H9 (cell line): ENCODE measurements around the gene EFCAB6. TPM values are rescaled to one million over a fixed set of nuclear protein-coding genes. Genes with fewer than 3 reads are reported as not detected.

Source experiments
- DNase-seq: peaks from one replicate; pipeline ENCODE4 v3.0.0-alpha.2; 2017
- H2AFZ ChIP-seq: one replicate; pipeline ENCODE4 v1.6.1; 2013; ENCODE audit warnings: mild to moderate bottlenecking, low read length, control low read depth, moderate library complexity
- H2AK5ac ChIP-seq: 2 replicates; pipeline ENCODE4 v1.6.1; 2013; ENCODE audit warnings: low read length, control low read depth, mixed read lengths; ENCODE audit not compliant: insufficient read length
- H2BK120ac ChIP-seq: one replicate; pipeline ENCODE4 v1.6.1; 2013; ENCODE audit warnings: low read depth, mild to moderate bottlenecking, low read length, control low read depth, inconsistent platforms; ENCODE audit not compliant: poor library complexity, severe bottlenecking
- H2BK12ac ChIP-seq: 2 replicates; pipeline ENCODE4 v1.6.1; 2013; ENCODE audit warnings: low read length, control low read depth, mixed read lengths, low read depth; ENCODE audit not compliant: insufficient read length
- H2BK15ac ChIP-seq: 2 replicates; pipeline ENCODE4 v1.6.1; 2013; ENCODE audit warnings: low read depth, low read length, control low read depth
- H2BK20ac ChIP-seq: one replicate; pipeline ENCODE4 v1.6.1; 2013; ENCODE audit warnings: low read depth, mild to moderate bottlenecking, low read length, control low read depth, inconsistent platforms; ENCODE audit not compliant: poor library complexity, severe bottlenecking
- H2BK5ac ChIP-seq: 2 replicates; pipeline ENCODE4 v1.6.1; 2013; ENCODE audit warnings: low read length, control low read depth, mixed read lengths; ENCODE audit not compliant: insufficient read length
- H3K14ac ChIP-seq: 2 replicates; pipeline ENCODE4 v1.6.1; 2013; ENCODE audit warnings: low read length, control low read depth; ENCODE audit not compliant: insufficient read depth
- H3K18ac ChIP-seq: 2 replicates; pipeline ENCODE4 v1.6.1; 2013; ENCODE audit warnings: low read depth, mild to moderate bottlenecking, mixed read lengths, low read length, control low read depth; ENCODE audit not compliant: insufficient read length
- H3K23ac ChIP-seq: 2 replicates; pipeline ENCODE4 v1.6.1; 2013; ENCODE audit warnings: low read length, control low read depth, mixed read lengths, low read depth; ENCODE audit not compliant: insufficient read length
- H3K23me2 ChIP-seq: 2 replicates; pipeline ENCODE4 v1.6.1; 2013; ENCODE audit warnings: low read depth, mild to moderate bottlenecking, mixed read lengths, low read length, control low read depth; ENCODE audit not compliant: insufficient read length, poor library complexity, severe bottlenecking
- H3K27ac ChIP-seq: 2 replicates; pipeline ENCODE4 v1.5.1; 2013; ENCODE audit warnings: low read length, control low read depth, mixed read lengths, low read depth; ENCODE audit not compliant: insufficient read length
- H3K27me3 ChIP-seq: 2 replicates; pipeline ENCODE4 v1.6.1; 2013; ENCODE audit warnings: low read length, control low read depth, inconsistent platforms; ENCODE audit not compliant: insufficient read depth
- H3K4ac ChIP-seq: 2 replicates; pipeline ENCODE4 v1.6.1; 2013; ENCODE audit warnings: low read depth, mild to moderate bottlenecking, control low read depth, inconsistent platforms, low read length, moderate library complexity
- H3K4me1 ChIP-seq: 2 replicates; pipeline ENCODE4 v1.6.1; 2013; ENCODE audit warnings: low read length, control low read depth, inconsistent platforms; ENCODE audit not compliant: insufficient read depth
- H3K4me2 ChIP-seq: 2 replicates; pipeline ENCODE4 v1.6.1; 2013; ENCODE audit warnings: low read length, control low read depth, mixed read lengths; ENCODE audit not compliant: insufficient read length, insufficient read depth
- H3K56ac ChIP-seq: 2 replicates; pipeline ENCODE4 v1.6.1; 2013; ENCODE audit warnings: low read depth, mild to moderate bottlenecking, mixed read lengths, low read length, control low read depth; ENCODE audit not compliant: insufficient read length
- H3K79me1 ChIP-seq: 2 replicates; pipeline ENCODE4 v1.6.1; 2013; ENCODE audit warnings: low read depth, mild to moderate bottlenecking, moderate library complexity, low read length, control low read depth, inconsistent platforms; ENCODE audit not compliant: insufficient read depth, poor library complexity, severe bottlenecking
- H3K79me2 ChIP-seq: 2 replicates; pipeline ENCODE4 v1.6.1; 2013; ENCODE audit warnings: low read length, control low read depth, inconsistent platforms; ENCODE audit not compliant: insufficient read depth
- H3K9ac ChIP-seq: 2 replicates; pipeline ENCODE4 v1.6.1; 2013; ENCODE audit warnings: low read length, control low read depth, mixed read lengths; ENCODE audit not compliant: insufficient read length; ENCODE audit errors: extremely low read depth
- H3K9me3 ChIP-seq: one replicate; pipeline ENCODE4 v1.6.1; 2013; ENCODE audit warnings: low read depth, low read length, inconsistent platforms; ENCODE audit not compliant: control insufficient read depth
- H3T11ph ChIP-seq: one replicate; pipeline ENCODE4 v1.6.1; 2013; ENCODE audit warnings: mild to moderate bottlenecking, low read length, control low read depth, inconsistent platforms
- H4K20me1 ChIP-seq: one replicate; pipeline ENCODE4 v1.6.1; 2013; ENCODE audit not compliant: control insufficient read depth, insufficient read length, insufficient read depth
- H4K5ac ChIP-seq: 2 replicates; pipeline ENCODE4 v1.6.1; 2013; ENCODE audit warnings: low read depth, mild to moderate bottlenecking, mixed read lengths, low read length, control low read depth; ENCODE audit not compliant: insufficient read length
- H4K8ac ChIP-seq: replicated peaks from 2 replicates; pipeline ENCODE4 v1.6.1; 2013; ENCODE audit warnings: low read length, control low read depth, mixed read lengths, low read depth; ENCODE audit not compliant: insufficient read length
- H4K91ac ChIP-seq: 2 replicates; pipeline ENCODE4 v1.6.1; 2013; ENCODE audit warnings: low read depth, mild to moderate bottlenecking, moderate library complexity, mixed read lengths, low read length, control low read depth; ENCODE audit not compliant: insufficient read length
- H3K27ac Mint-ChIP-seq, 3 experiments: 2 replicates in 2 of 3; 3 replicates in 1 of 3; pipeline ENCODE4 v1.8.0; 2020 to 2021; ENCODE audit warnings: mixed read lengths in 3 of 3, mild to moderate bottlenecking in 1 of 3, moderate library complexity in 1 of 3
- H3K27me3 Mint-ChIP-seq: 2 replicates; pipeline ENCODE4 v1.8.0; 2021; ENCODE audit warnings: low read depth, mild to moderate bottlenecking, moderate library complexity, mixed read lengths
- H3K36me3 Mint-ChIP-seq, 3 experiments: 2 replicates in 2 of 3; 3 replicates in 1 of 3; pipeline ENCODE4 v1.8.0; 2020 to 2021; ENCODE audit warnings: low read depth in 3 of 3, mixed read lengths in 3 of 3; ENCODE audit not compliant: insufficient read depth in 1 of 3
- H3K4me1 Mint-ChIP-seq, 2 experiments: 2 replicates each; pipeline ENCODE4 v1.8.0; 2020; ENCODE audit warnings: mixed read lengths in 2 of 2
- H3K4me3 Mint-ChIP-seq, 2 experiments: 2 replicates in 1 of 2; 3 replicates in 1 of 2; pipeline ENCODE4 v1.8.0; 2020 to 2021; ENCODE audit warnings: mild to moderate bottlenecking in 2 of 2, mixed read lengths in 2 of 2, moderate library complexity in 1 of 2
- H3K9me3 Mint-ChIP-seq, 2 experiments: 2 replicates in 1 of 2; 3 replicates in 1 of 2; pipeline ENCODE4 v1.8.0; 2020; ENCODE audit warnings: mild to moderate bottlenecking in 2 of 2, mixed read lengths in 2 of 2, moderate library complexity in 1 of 2
- WGBS: extraction: QIAGEN DNeasy Blood & Tissue Kit; methylation state at CpG from one replicate; pipeline ENCODE4 v1.1.7; 2013; ENCODE audit warnings: missing lambda C conversion rate, low lambda C conversion rate, mixed read lengths; ENCODE audit not compliant: insufficient read length; ENCODE audit errors: extremely low coverage; 5-methylcytosine and 5-hydroxymethylcytosine counted together
- total RNA-seq: library from RNA; stranded (reverse); gene quantifications from 2 replicates; pipeline ENCODE4 v1.2.1, GENCODE V29; 2021
- TF ChIP-seq, protein P1 (sequence below): fragments of 200-600 bp; sonication (generic); conservative IDR thresholded peaks from 3 replicates; pipeline ENCODE4 v1.8.0; 2021; ENCODE audit warnings: antibody characterized with exemption, mild to moderate bottlenecking

Gene EFCAB6
- total RNA-seq, 1 experiment from 2014 or later = 0.31 TPM

DNA sequence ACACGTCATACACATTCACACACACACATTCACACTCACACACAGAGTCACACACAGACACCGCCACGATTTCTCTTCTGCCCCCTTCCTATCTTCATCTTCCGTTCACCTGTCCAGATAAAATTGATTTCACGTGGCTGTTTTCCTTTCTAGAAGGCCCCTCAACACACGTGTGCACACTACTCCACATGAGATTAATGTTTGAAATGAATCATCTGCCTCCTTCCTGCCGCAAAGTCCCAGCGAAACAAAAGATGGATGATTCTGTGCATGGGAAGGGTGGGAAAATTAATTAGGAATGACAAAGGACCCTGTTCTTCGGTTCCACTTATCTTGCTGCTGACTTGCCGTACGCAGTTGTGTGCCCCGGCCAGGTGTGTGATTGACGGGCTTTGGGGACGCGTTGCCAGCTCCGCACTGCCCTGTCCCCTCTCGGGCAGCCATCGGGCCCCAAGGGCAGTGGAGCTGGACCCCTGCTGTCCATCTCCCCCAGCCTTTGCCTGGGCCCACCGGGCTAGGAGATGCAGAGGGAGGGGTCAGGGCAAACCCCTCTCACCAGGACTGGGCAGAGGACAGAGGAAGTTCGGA, 326.5 kb downstream of the EFCAB6 start:
- DNase-seq = no peak
- no peak overlapping the region for H2BK12ac ChIP-seq
- H3K14ac ChIP-seq = no peak overlapping the region
- H3K4me3 Mint-ChIP-seq = no peak overlapping the region
- H3K23ac ChIP-seq = no peak overlapping the region
- no peak overlapping the region for H2BK20ac ChIP-seq
- H3K4me1 Mint-ChIP-seq = peaks cover 6 to 11% of the 10 kb centered on the region in 2 experiments
- H2BK5ac ChIP-seq = no peak overlapping the region
- no peaks in the 10 kb centered on the region for H3K79me2 ChIP-seq
- H4K5ac ChIP-seq = no peak overlapping the region
- H3K56ac ChIP-seq = no peak overlapping the region
- no peaks in the 10 kb centered on the region for H3K4me1 ChIP-seq
- no peak overlapping the region for H3T11ph ChIP-seq
- no peak overlapping the region for H3K9ac ChIP-seq
- no peak overlapping the region for H2BK15ac ChIP-seq
- H4K20me1 ChIP-seq = no peaks in the 10 kb centered on the region
- no peak overlapping the region for H3K4me2 ChIP-seq
- no peak overlapping the region for H3K27ac Mint-ChIP-seq
- H2AFZ ChIP-seq = no peak overlapping the region
- H3K27me3 ChIP-seq = no peaks in the 10 kb centered on the region
- no peaks in the 10 kb centered on the region for H3K36me3 Mint-ChIP-seq
- no peak overlapping the region for H3K18ac ChIP-seq
- TF ChIP-seq, protein P1, sequence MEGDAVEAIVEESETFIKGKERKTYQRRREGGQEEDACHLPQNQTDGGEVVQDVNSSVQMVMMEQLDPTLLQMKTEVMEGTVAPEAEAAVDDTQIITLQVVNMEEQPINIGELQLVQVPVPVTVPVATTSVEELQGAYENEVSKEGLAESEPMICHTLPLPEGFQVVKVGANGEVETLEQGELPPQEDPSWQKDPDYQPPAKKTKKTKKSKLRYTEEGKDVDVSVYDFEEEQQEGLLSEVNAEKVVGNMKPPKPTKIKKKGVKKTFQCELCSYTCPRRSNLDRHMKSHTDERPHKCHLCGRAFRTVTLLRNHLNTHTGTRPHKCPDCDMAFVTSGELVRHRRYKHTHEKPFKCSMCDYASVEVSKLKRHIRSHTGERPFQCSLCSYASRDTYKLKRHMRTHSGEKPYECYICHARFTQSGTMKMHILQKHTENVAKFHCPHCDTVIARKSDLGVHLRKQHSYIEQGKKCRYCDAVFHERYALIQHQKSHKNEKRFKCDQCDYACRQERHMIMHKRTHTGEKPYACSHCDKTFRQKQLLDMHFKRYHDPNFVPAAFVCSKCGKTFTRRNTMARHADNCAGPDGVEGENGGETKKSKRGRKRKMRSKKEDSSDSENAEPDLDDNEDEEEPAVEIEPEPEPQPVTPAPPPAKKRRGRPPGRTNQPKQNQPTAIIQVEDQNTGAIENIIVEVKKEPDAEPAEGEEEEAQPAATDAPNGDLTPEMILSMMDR = no peak
- H3K27me3 Mint-ChIP-seq = peaks cover 7% of the 10 kb centered on the region
- H2BK120ac ChIP-seq = no peak overlapping the region
- no CpG with 5 or more reads among the region's 20 CpGs for WGBS
- H2AK5ac ChIP-seq = no peak overlapping the region
- H4K8ac ChIP-seq = no peak overlapping the region
- no peaks in the 10 kb centered on the region for H3K79me1 ChIP-seq
- no peak overlapping the region for H3K27ac ChIP-seq
- H3K9me3 ChIP-seq = no peaks in the 10 kb centered on the region
- H3K23me2 ChIP-seq = no peaks in the 10 kb centered on the region
- H4K91ac ChIP-seq = no peak overlapping the region
- H3K9me3 Mint-ChIP-seq = no peaks in the 10 kb centered on the region
- no peak overlapping the region for H3K4ac ChIP-seq
